NOMO-1 (cell line): ENCODE results near the gene PLEKHM1.
"Not testable (repeated sequence)": the region's sequence is repeated elsewhere in the genome, so short reads cannot be mapped to it uniquely, and the experiment has no call there.

ENCODE experiments used
- DNase-seq, 2 experiments: peaks; one replicate each; lab custom pipeline; 2025; ENCODE audit not compliant: unreplicated experiment in 2 of 2; lab: John Stamatoyannopoulos, UW

Gene PLEKHM1

GRCh38 chr17:45468293-45469203 is 22.0 kb downstream of the PLEKHM1 start:
- not testable (repeated sequence) for DNase-seq

- DNase-seq, result peak; percentile 3 to 41
These were observed 28.8 kb downstream of the PLEKHM1 start for GRCh38 chr17:45461524-45462327.

GRCh38 chr17:45460422-45460821 is 30.1 kb downstream of the PLEKHM1 start:
- DNase-seq, result not testable (repeated sequence)

GRCh38 chr17:45454341-45454740 is 36.2 kb downstream of the PLEKHM1 start:
- DNase-seq, result not testable (repeated sequence)

- DNase-seq, result not testable (repeated sequence)
These were observed 36.8 kb downstream of the PLEKHM1 start for GRCh38 chr17:45453731-45454130.

- not testable (repeated sequence) for DNase-seq
These were observed 37.3 kb downstream of the PLEKHM1 start for GRCh38 chr17:45453225-45453534.

- DNase-seq, result not testable (repeated sequence)
These were observed 37.9 kb downstream of the PLEKHM1 start for GRCh38 chr17:45452329-45453224.

GRCh38 chr17:45451660-45452059 is 38.9 kb downstream of the PLEKHM1 start:
- not testable (repeated sequence) for DNase-seq

- DNase-seq, result no peak
These were observed 39.4 kb downstream of the PLEKHM1 start for GRCh38 chr17:45451131-45451530.

- not testable (repeated sequence) for DNase-seq
These were observed 40.7 kb downstream of the PLEKHM1 start for GRCh38 chr17:45449708-45450329.

- not testable (repeated sequence) for DNase-seq
These were observed 41.3 kb downstream of the PLEKHM1 start for GRCh38 chr17:45449260-45449659.

- not testable (repeated sequence) for DNase-seq
These were observed 42.0 kb downstream of the PLEKHM1 start for GRCh38 chr17:45448483-45448882.

- DNase-seq, result not testable (repeated sequence)
These were observed 42.5 kb downstream of the PLEKHM1 start for GRCh38 chr17:45448066-45448465.

GRCh38 chr17:45447650-45448049 is 42.9 kb downstream of the PLEKHM1 start:
- DNase-seq, result not testable (repeated sequence)

- DNase-seq, result not testable (repeated sequence)
These were observed 43.5 kb downstream of the PLEKHM1 start for GRCh38 chr17:45446872-45447625.

GRCh38 chr17:45445901-45446743 is 44.4 kb downstream of the PLEKHM1 start:
- not testable (repeated sequence) for DNase-seq

GRCh38 chr17:45444856-45445820 is 45.4 kb downstream of the PLEKHM1 start:
- not testable (repeated sequence) for DNase-seq
